ENCODE results near the gene NUTM2F.

Gene NUTM2F

DNA sequence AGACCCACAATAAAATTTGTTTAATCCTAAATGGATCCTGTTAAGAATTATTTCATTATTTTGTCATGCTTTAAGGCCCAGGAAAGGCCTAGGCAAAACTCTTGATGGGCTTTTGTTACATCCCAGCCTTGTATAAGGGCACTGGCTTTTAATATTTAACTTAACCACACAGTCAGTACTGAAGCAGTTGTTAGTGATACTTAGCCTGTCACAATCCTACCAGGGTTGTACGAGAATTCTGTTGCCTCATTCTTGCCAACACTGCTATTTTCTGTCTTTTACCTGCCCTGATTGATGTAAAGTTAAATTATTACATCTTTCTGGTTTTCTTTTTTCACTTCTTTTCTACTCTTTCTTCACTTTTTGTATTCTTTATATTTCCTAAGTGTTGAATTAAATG is 58.4 kb downstream of the NUTM2F start:
- TF ChIP-seq HDGF (IDR thresholded peaks at IDR 0.05; ENCODE audit: borderline replicate concordance) (no peak), FOXK2 (IDR thresholded peaks at IDR 0.05) (no peak), LEF1 (IDR thresholded peaks at IDR 0.05; ENCODE audit: borderline replicate concordance) (no peak)
- no peak for DNase-seq (ENCODE audit: extremely low spot score)
- ChIA-PET POLR2A (no interaction called here), CTCF (no interaction called here)

DNA sequence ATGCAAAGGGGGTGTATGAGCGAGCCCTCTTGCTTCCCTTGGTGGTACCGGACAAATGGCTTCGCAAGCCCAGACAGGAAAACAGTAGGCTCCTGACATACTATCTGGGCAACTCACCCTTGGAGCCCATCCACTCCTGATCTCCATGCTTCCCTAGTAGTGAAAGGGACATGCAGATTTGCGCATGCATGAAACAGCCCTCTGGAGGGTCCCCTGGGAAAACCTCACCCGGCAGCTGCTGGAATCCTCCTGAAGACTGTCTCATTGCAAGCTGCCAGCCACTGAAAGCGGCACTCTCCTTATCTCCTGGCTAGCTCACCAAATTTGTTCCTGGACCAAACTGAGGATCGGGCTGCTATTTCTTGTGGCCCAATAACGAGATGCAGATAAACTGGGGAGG is 59.2 kb downstream of the NUTM2F start:
- TF ChIP-seq ELF4 (IDR thresholded peaks at IDR 0.05) (no peak), FOXM1 (IDR thresholded peaks at IDR 0.05; ENCODE audit: borderline replicate concordance) (no peak), LEF1 (IDR thresholded peaks at IDR 0.05; ENCODE audit: borderline replicate concordance) (no peak), FOXA1 (IDR thresholded peaks at IDR 0.05) (no peak), ZNF384 (IDR thresholded peaks at IDR 0.05) (no peak), CTBP1 (IDR thresholded peaks at IDR 0.05; ENCODE audit: borderline replicate concordance) (no peak), SUZ12 (IDR thresholded peaks at IDR 0.05) (no peak)
- POLR2A ChIA-PET = no interaction called here
- CTCF ChIA-PET = no interaction called here
- DNase-seq (ENCODE audit: extremely low spot score) = peak; percentile 14

Data from HEK293T (cell line).